Measurements from ENCODE around the gene NR0B2. TPM values are rescaled to one million over a fixed set of nuclear protein-coding genes. Genes with fewer than 3 reads are reported as not detected.
A peak's percentile ranks its signal among the peaks of the same experiment; 100 is the strongest.

NR0B2 gene
- polyA plus RNA-seq, 2 of the 4 experiments (the other 2 are of a cell fraction), result not detected

DNA sequence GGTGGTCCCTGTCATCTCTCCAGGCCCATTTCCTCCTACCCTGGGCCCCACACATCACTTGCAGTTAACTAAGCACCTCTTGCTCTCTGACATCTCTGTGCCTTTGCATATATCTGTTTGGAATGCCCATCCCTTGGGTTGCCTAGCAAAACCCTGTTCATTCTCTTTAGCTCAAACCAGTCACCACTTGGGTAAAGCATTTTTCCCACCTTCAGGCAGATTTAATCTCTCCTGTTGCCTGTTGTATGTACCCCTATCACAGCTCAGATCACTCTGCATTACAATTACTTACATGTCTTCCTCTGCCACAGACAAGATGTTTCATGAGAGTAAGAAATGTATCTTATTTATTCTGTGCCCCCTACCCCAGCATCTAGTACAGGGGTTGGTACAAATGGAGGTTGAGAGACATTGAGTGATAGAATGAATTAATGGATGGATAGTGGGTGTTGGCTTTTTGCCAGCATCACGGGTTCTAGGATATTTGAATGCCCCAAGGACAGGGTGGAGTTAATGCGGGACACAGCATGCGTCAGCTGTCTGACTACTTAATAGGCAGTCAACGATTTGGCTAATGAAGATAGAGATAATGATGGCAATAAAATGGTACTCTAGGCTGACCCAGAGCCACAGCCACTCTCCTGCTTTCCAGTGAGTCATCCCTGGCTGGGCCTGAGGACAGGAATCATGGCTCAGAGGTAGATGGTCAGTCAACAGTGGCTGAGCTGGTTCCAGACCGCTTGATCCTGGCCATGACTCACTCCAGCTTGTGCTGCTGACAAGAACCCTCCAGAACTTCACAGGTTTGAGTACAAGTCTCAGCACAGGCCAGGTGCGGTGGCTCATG, 6.5 kb downstream of the NR0B2 start:
- FAIRE-seq, result no peak
- Histone ChIP-seq H3K9me3 (no peaks in the 10 kb centered on the region), H3K4me2 (no peak overlapping the region), H3K4me3 (no peak overlapping the region), H3K27ac (0 out of 6 replicates have a peak overlapping the region, but pooled peaks of 1 of the 2 experiments have one; percentile 37), H3K4me1 (peaks cover 14% of the 10 kb centered on the region; the same call in 2 of the 3 replicates)
- ChIA-PET POLR2A (interaction anchor here (2.6 kb wide), 1 partner anchor 17 kb away, joined by 10 read pairs; the partner anchor contains the start of gene GPN2), CTCF (interaction anchor here (1.3 to 1.4 kb wide), 2 partner anchors 10 to 90 kb away, joined by 3 read pairs; no protein-coding TSS in a partner anchor)
- TF ChIP-seq FOSL2 (IDR thresholded peaks at IDR 0.05) (no peak), FOSL2 (CRISPR knock-in tag; IDR thresholded peaks at IDR 0.05) (peak; percentile 75), ZFP36 (IDR thresholded peaks at IDR 0.05; ENCODE audit: borderline replicate concordance, partially characterized antibody) (no peak)
- WGBS (ENCODE audit: missing lambda C conversion rate), result 55% methylated on average over 5 of the region's 6 CpGs
- ATAC-seq, result peak; percentile 89 to 92
- peak; percentile 60 to 63 for DNase-seq (ENCODE audit: low read depth in 1 of 2, low spot score in 1 of 2)

DNA sequence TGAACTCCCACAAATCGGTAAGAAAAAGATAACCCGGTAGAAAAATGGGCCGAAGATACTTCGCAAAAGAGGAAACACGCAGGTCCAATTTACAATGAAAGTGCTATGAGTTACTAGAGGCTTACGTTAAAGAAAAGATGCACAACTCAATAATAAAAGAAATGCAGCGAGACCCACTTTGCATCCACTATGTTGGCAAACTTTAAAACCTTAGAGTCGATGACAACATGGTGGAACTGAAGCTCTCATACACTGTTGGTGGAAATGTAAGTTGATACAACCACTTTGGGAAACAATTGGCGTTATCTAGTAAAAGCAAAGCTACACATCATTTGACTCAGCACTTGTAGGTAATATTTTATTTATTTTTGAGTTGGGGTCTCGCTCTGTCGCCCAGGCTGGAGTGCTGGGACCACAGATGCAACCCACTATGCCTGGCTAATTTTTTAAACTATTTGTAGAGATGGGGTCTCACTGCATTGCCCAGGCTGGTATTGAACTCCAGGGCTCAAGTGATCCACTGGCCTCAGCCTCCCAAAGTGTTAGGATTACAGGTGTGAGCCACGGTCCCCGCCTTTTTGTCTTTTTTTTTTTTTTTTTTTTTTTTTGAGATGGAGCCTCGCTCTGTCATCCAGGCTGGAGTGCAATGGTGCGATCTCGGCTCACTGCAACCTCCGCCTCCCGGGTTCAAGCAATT, 12.8 kb downstream of the NR0B2 start:
- 75% methylated on average over 15 of the region's 18 CpGs for WGBS (ENCODE audit: missing lambda C conversion rate)
- POLR2A ChIA-PET, result interaction anchor here (0.5 to 1.8 kb wide), 5 partner anchors 11 to 52 kb away, joined by 3 to 14 read pairs (median 3); partner anchors contain the start of gene GPN2

DNA sequence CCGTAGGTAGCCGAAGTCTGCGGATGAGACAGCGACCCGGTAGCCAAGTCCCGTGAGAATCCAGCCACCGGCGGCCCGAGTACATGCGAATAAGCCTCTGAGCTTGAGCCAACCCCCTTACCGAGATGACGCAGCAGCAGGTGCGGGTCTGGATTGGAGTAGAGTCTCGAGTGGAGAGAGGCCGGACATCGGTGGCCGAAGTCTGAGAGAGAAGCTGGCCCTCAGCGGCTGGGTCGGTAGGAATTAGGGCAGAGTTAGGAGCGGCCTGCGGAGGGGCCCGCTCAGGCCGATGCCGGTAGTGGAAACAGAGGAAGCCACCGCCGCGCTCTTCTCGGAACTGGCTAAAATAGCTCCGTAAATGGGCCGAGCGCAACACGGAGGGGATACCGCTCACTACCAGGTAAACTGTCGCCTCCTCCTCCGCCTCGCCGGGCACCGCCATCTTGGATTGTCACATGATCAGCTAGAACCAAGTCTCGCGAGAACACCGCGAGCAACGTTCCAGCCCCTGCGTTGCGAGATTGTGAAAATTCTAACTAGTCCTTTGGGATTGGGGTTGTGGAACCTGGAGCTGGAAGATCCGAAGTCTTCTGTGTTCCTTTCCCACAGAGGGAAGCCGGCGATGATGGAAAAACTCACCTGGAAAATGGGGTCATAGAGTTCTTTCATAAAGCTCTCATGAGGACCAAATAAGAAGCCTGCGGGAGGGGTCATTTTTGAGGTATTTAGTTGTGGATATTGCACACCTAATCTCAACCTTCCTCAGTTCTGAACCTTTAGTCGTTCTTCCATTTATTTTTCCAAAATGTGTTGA, 13.6 kb downstream of the NR0B2 start, which contains the start of gene GPATCH3:
GPATCH3 (minus strand) TSS at position 467 of the 814 bp plus-strand sequence; CDS start at position 442, 25 bp downstream.
- ChIA-PET CTCF (interaction anchor here (0.9 to 4.4 kb wide), 6 partner anchors 12 to 67 kb away, joined by 3 to 19 read pairs (median 4); no protein-coding TSS in a partner anchor), POLR2A (interaction anchor here (0.5 to 1.8 kb wide), 6 partner anchors 10 to 94 kb away, joined by 3 to 14 read pairs (median 3); partner anchors contain the start of gene GPN2)
- FAIRE-seq, result no peak
- TF ChIP-seq RARB (CRISPR knock-in tag; IDR thresholded peaks at IDR 0.05), result no peak
- TF ChIP-seq, protein P1, sequence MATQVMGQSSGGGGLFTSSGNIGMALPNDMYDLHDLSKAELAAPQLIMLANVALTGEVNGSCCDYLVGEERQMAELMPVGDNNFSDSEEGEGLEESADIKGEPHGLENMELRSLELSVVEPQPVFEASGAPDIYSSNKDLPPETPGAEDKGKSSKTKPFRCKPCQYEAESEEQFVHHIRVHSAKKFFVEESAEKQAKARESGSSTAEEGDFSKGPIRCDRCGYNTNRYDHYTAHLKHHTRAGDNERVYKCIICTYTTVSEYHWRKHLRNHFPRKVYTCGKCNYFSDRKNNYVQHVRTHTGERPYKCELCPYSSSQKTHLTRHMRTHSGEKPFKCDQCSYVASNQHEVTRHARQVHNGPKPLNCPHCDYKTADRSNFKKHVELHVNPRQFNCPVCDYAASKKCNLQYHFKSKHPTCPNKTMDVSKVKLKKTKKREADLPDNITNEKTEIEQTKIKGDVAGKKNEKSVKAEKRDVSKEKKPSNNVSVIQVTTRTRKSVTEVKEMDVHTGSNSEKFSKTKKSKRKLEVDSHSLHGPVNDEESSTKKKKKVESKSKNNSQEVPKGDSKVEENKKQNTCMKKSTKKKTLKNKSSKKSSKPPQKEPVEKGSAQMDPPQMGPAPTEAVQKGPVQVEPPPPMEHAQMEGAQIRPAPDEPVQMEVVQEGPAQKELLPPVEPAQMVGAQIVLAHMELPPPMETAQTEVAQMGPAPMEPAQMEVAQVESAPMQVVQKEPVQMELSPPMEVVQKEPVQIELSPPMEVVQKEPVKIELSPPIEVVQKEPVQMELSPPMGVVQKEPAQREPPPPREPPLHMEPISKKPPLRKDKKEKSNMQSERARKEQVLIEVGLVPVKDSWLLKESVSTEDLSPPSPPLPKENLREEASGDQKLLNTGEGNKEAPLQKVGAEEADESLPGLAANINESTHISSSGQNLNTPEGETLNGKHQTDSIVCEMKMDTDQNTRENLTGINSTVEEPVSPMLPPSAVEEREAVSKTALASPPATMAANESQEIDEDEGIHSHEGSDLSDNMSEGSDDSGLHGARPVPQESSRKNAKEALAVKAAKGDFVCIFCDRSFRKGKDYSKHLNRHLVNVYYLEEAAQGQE (IDR thresholded peaks at IDR 0.05), result peak; percentile 91
- TF ChIP-seq, protein P2, sequence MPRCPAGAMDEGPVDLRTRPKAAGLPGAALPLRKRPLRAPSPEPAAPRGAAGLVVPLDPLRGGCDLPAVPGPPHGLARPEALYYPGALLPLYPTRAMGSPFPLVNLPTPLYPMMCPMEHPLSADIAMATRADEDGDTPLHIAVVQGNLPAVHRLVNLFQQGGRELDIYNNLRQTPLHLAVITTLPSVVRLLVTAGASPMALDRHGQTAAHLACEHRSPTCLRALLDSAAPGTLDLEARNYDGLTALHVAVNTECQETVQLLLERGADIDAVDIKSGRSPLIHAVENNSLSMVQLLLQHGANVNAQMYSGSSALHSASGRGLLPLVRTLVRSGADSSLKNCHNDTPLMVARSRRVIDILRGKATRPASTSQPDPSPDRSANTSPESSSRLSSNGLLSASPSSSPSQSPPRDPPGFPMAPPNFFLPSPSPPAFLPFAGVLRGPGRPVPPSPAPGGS (IDR thresholded peaks at IDR 0.05), result 0 out of 3 replicates have a peak, but pooled peaks have one; percentile 41
- peak; percentile 76 for TF ChIP-seq PHF8 (IDR thresholded peaks at IDR 0.05; ENCODE audit: borderline replicate concordance, low read depth)
- no peak for TF ChIP-seq BHLHE40 (IDR thresholded peaks at IDR 0.05; ENCODE audit: low read depth, low read length)
- peak; percentile 88; the same call in 1 of the 2 replicates for TF ChIP-seq HDAC2 (IDR thresholded peaks at IDR 0.05)
- peak in 1 of 2 experiments; percentile 63; a peak in 1 of 4 replicates for TF ChIP-seq CEBPB (IDR thresholded peaks at IDR 0.05)
- no peak for TF ChIP-seq JUNB (IDR thresholded peaks at IDR 0.05)
- TF ChIP-seq, protein P3, sequence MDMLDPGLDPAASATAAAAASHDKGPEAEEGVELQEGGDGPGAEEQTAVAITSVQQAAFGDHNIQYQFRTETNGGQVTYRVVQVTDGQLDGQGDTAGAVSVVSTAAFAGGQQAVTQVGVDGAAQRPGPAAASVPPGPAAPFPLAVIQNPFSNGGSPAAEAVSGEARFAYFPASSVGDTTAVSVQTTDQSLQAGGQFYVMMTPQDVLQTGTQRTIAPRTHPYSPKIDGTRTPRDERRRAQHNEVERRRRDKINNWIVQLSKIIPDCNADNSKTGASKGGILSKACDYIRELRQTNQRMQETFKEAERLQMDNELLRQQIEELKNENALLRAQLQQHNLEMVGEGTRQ (IDR thresholded peaks at IDR 0.05), result peak; percentile 80
- TF ChIP-seq, protein P4, sequence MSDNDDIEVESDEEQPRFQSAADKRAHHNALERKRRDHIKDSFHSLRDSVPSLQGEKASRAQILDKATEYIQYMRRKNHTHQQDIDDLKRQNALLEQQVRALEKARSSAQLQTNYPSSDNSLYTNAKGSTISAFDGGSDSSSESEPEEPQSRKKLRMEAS (IDR thresholded peaks at IDR 0.05), result peak; percentile 45; the same call in 1 of the 2 replicates
- no peak for TF ChIP-seq ZC3H11A (IDR thresholded peaks at IDR 0.05)
- TF ChIP-seq RCOR1 (IDR thresholded peaks at IDR 0.05; ENCODE audit: low read depth, low read length), result no peak
- TF ChIP-seq CHD2 (IDR thresholded peaks at IDR 0.05; ENCODE audit: low read length, partially characterized antibody), result peak; percentile 96

More for the DNA sequence above, 12.8 kb downstream of the NR0B2 start:
- Histone ChIP-seq H3K27ac (peak overlapping the region; percentile 79 to 91), H3K9me3 (no peaks in the 10 kb centered on the region), H3K4me1 (peaks cover 5% of the 10 kb centered on the region; the same call in 1 of the 3 replicates), H3K4me2 (peak overlapping the region; percentile 91), H3K4me3 (peak overlapping the region; percentile 91)
- DNase-seq (ENCODE audit: low read depth in 1 of 2, low spot score in 1 of 2), result no peak
- TF ChIP-seq KDM1A (IDR thresholded peaks at IDR 0.05; ENCODE audit: low read depth), result no peak
- no peak for TF ChIP-seq MAFK (IDR thresholded peaks at IDR 0.05; ENCODE audit: partially characterized antibody)
- TF ChIP-seq, protein P5, sequence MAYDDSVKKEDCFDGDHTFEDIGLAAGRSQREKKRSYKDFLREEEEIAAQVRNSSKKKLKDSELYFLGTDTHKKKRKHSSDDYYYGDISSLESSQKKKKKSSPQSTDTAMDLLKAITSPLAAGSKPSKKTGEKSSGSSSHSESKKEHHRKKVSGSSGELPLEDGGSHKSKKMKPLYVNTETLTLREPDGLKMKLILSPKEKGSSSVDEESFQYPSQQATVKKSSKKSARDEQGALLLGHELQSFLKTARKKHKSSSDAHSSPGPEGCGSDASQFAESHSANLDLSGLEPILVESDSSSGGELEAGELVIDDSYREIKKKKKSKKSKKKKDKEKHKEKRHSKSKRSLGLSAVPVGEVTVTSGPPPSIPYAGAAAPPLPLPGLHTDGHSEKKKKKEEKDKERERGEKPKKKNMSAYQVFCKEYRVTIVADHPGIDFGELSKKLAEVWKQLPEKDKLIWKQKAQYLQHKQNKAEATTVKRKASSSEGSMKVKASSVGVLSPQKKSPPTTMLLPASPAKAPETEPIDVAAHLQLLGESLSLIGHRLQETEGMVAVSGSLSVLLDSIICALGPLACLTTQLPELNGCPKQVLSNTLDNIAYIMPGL (CRISPR knock-in tag; IDR thresholded peaks at IDR 0.05; ENCODE audit: borderline replicate concordance), result no peak
- no peak for TF ChIP-seq EHF (CRISPR knock-in tag; IDR thresholded peaks at IDR 0.05)
- TF ChIP-seq CBX8 (IDR thresholded peaks at IDR 0.05), result no peak
- TF ChIP-seq RNF2 (IDR thresholded peaks at IDR 0.05; ENCODE audit: borderline replicate concordance, low read depth), result no peak
- TF ChIP-seq POLR2A (IDR thresholded peaks at IDR 0.05; ENCODE audit: low read length), result no peak
- TF ChIP-seq KDM5A (IDR thresholded peaks at IDR 0.05), result no peak
- CTCF ChIA-PET, result interaction anchor here (0.9 to 4.4 kb wide), 6 partner anchors 14 to 66 kb away, joined by 3 to 19 read pairs (median 4); no protein-coding TSS in a partner anchor
- no peak for ATAC-seq
- FAIRE-seq, result no peak

More for the DNA sequence above, 13.6 kb downstream of the NR0B2 start, which contains the start of gene GPATCH3:
- DNase-seq (ENCODE audit: low read depth in 1 of 2, low spot score in 1 of 2) (peak; percentile 86 to 91), ATAC-seq (peak; percentile 92 to 95)
- H3K27ac ChIP-seq, result peak within 1 kb of the TSS; percentile 79 to 91
- H3K4me3 ChIP-seq, result peak within 1 kb of the TSS; percentile 91
- peaks cover 5% of the 10 kb centered on the region; the same call in 1 of the 3 replicates for H3K4me1 ChIP-seq
- 2% methylated on average over 34 of the region's 50 CpGs for WGBS (ENCODE audit: missing lambda C conversion rate)
- H3K4me2 ChIP-seq, result peak within 1 kb of the TSS; percentile 91
- no peaks in the 10 kb centered on the region for H3K9me3 ChIP-seq

Measured in A549 (cell line).